Lung (tissue), 12 donors: ENCODE measurements around the gene AFAP1L1. TPM values are rescaled to one million over a fixed set of nuclear protein-coding genes. Genes with fewer than 3 reads are reported as not detected.
A peak's percentile ranks its signal among the peaks of the same experiment; 100 is the strongest.

ENCODE experiments used
- ATAC-seq: fragments of 200-7000 bp; cut with Tn5 transposase; one replicate; pipeline ENCODE4 v1.9.1; 2020; ENCODE audit warnings: moderate number of reproducible peaks; ENCODE audit not compliant: insufficient read depth, low FRiP score
- DNase-seq, 3 donors: peaks; one replicate each; pipeline ENCODE4 v3.0.0-alpha.2; 2013 to 2017
- H3K27ac ChIP-seq, 2 donors: one replicate each; pipeline ENCODE4 v1.5.1; 2013; ENCODE audit warnings: mild to moderate bottlenecking in 2 of 2, moderate library complexity in 2 of 2, control low read depth in 1 of 2, inconsistent platforms in 1 of 2, low read depth in 1 of 2, low read length in 1 of 2
- H3K27me3 ChIP-seq, 3 donors: one replicate each; pipeline ENCODE4 v1.5.1; 2013; ENCODE audit warnings: low read length in 2 of 3; ENCODE audit not compliant: control insufficient read depth in 3 of 3, insufficient read depth in 3 of 3
- H3K36me3 ChIP-seq, 4 donors: one replicate each; pipeline ENCODE4 v1.5.1; 2013; ENCODE audit warnings: low read length in 4 of 4, mild to moderate bottlenecking in 1 of 4, moderate library complexity in 1 of 4; ENCODE audit not compliant: control insufficient read depth in 4 of 4, insufficient read depth in 4 of 4
- H3K4me1 ChIP-seq, 5 donors: one replicate each; pipeline ENCODE4 v1.5.1; 2013; ENCODE audit warnings: low read length in 5 of 5, mild to moderate bottlenecking in 2 of 5, moderate library complexity in 1 of 5; ENCODE audit not compliant: control insufficient read depth in 5 of 5, insufficient read depth in 5 of 5
- H3K4me3 ChIP-seq: one replicate; pipeline ENCODE4 v1.5.1; 2013; ENCODE audit warnings: mild to moderate bottlenecking, control low read depth, moderate library complexity
- H3K9ac ChIP-seq, 2 donors: one replicate each; pipeline ENCODE4 v1.5.1; 2013; ENCODE audit warnings: low read length in 2 of 2, control low read depth in 1 of 2; ENCODE audit not compliant: insufficient read depth in 1 of 2
- H3K9me3 ChIP-seq, 4 donors: one replicate each; pipeline ENCODE4 v1.5.1; 2013; ENCODE audit warnings: low read length in 3 of 4, mild to moderate bottlenecking in 1 of 4, moderate library complexity in 1 of 4; ENCODE audit not compliant: control insufficient read depth in 4 of 4, insufficient read depth in 3 of 4
- WGBS, 2 donors: extraction: QIAGEN DNeasy Blood & Tissue Kit; methylation state at CpG; one replicate each; pipeline ENCODE4 v1.1.7; 2013; 5-methylcytosine and 5-hydroxymethylcytosine counted together
- polyA plus RNA-seq, 2 donors: library from polyadenylated mRNA; stranded (reverse); fragments of 200-250 nt; gene quantifications; one replicate each; pipeline ENCODE4 v1.2.1, GENCODE V29; 2013
- total RNA-seq, 2 donors: library from RNA; depleted of rRNA in 1 of 2; stranded (reverse); fragments of >200 nt in 1 of 2; gene quantifications; one replicate each; pipeline ENCODE4 v1.2.1, GENCODE V29; 2014 to 2021
- TF ChIP-seq, protein P1 (sequence below): IDR thresholded peaks from 2 replicates; pipeline ENCODE4 v1.5.1; 2012; ENCODE audit warnings: mild to moderate bottlenecking; ENCODE audit errors: control extremely low read depth, extremely low read depth
- donor health status: control.
- donor health status: control.
- donor health status: Bipolar disorder and iron deficiency.
- donor health status: healthy.
- donor health status: DM: yes; HTN: yes; CAD: no.

Gene AFAP1L1
- total and polyA plus RNA-seq, 4 donors: 9.8 to 40.6 (median 18.1) TPM

DNA sequence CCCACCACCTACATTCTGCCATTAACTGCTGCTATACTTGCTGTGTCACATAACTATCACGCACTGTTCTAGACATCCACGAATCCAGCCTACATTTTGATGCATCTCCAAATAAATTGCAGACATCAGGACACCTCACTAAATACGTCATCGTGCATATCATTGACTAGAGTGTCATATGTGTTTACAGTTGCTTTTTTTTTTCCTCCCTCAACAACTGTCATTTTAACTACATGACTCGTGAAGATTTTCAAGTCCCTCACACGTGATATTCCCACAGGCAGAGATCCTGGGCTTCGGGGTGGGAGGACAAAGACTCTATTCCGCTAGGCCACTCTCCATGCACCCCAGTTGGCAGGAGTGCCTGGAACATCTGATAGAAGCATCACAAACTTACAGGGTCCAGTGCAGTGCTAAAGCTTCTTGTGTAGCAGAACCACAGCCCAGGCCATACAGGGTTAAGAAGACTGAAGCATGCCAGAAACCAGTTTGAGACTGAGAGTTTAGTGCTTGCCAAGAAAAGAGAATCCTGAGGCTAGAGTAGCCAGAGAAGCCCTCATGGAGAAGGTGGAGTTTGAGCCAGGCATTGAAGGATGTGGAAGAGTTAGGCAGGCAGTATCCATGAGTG is 87.3 kb downstream of the AFAP1L1 start:
- Histone ChIP-seq H3K4me1 (peaks cover 0 to 20% (median 6%) of the 10 kb centered on the region in 5 donors), H3K36me3 (peaks cover 0 to 12% (median 3%) of the 10 kb centered on the region in 4 donors), H3K9ac (no peak overlapping the region), H3K4me3 (no peak overlapping the region), H3K27ac (no peak overlapping the region), H3K9me3 (no peaks in the 10 kb centered on the region), H3K27me3 (no peaks in the 10 kb centered on the region)
- ATAC-seq: no peak
- peak in 2 of 3 donors; percentile 33 to 51 for DNase-seq
- TF ChIP-seq, protein P1, sequence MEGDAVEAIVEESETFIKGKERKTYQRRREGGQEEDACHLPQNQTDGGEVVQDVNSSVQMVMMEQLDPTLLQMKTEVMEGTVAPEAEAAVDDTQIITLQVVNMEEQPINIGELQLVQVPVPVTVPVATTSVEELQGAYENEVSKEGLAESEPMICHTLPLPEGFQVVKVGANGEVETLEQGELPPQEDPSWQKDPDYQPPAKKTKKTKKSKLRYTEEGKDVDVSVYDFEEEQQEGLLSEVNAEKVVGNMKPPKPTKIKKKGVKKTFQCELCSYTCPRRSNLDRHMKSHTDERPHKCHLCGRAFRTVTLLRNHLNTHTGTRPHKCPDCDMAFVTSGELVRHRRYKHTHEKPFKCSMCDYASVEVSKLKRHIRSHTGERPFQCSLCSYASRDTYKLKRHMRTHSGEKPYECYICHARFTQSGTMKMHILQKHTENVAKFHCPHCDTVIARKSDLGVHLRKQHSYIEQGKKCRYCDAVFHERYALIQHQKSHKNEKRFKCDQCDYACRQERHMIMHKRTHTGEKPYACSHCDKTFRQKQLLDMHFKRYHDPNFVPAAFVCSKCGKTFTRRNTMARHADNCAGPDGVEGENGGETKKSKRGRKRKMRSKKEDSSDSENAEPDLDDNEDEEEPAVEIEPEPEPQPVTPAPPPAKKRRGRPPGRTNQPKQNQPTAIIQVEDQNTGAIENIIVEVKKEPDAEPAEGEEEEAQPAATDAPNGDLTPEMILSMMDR: no peak
- WGBS, 2 donors: 84% methylated on average over 8 of the region's 8 CpGs

DNA sequence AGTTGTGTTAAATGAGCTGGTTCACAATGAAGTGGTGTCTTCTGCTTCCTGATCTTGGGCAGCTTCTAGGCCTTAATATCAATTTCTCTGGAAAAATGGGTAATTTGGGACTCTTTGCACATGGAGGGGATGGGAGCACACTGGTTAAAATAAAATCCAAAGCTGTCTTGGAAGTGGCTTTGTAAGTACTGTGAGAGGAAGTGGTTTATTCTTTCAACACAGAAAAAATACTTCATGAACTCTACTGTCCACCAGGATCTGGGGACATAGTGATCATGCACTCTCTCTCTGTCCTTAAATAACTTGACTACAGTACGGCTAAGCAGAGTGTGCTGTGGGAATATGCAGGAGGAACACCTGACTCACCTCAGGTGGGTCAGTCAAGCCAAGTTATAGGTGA is 88.6 kb downstream of the AFAP1L1 start:
- TF ChIP-seq, protein P1: no peak

DNA sequence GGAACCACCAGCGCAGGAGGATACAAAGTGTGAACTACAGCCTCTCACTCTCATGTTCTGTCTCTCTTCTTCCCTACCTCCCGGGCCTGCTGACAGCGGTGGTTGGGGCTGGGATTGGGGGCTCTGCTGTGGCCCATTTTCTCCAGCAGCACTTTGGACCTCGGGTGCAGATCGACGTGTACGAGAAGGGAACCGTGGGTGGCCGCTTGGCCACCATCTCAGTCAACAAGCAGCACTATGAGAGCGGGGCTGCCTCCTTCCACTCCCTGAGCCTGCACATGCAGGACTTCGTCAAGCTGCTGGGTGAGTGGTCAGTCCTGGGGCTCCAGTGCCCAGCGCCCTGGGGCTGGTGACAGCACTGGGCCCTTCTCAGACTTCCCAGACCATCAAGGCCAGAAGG is 90.9 kb downstream of the AFAP1L1 start:
- H3K36me3 ChIP-seq: no peaks in the 10 kb centered on the region
- DNase-seq (no peak), ATAC-seq (no peak)
- 93 to 98% methylated on average over 12 of the region's 12 CpGs for WGBS, 2 donors
- no peaks in the 10 kb centered on the region for H3K9me3 ChIP-seq
- H3K4me3 ChIP-seq: no peak overlapping the region
- no peaks in the 10 kb centered on the region for H3K27me3 ChIP-seq
- TF ChIP-seq, protein P1: no peak
- H3K27ac ChIP-seq: no peak overlapping the region
- no peak overlapping the region for H3K9ac ChIP-seq
- peaks cover 0 to 21% (median 6%) of the 10 kb centered on the region in 5 donors for H3K4me1 ChIP-seq

More for the DNA sequence above, 88.6 kb downstream of the AFAP1L1 start:
- DNase-seq (no peak), ATAC-seq (no peak)
- Histone ChIP-seq H3K27ac (no peak overlapping the region), H3K4me3 (no peak overlapping the region), H3K4me1 (peaks cover 0 to 20% (median 6%) of the 10 kb centered on the region in 5 donors), H3K9me3 (no peaks in the 10 kb centered on the region), H3K27me3 (no peaks in the 10 kb centered on the region), H3K9ac (no peak overlapping the region), H3K36me3 (peaks cover 0 to 2% (median 1%) of the 10 kb centered on the region in 4 donors)
- WGBS, 2 donors: 40 to 62% methylated on average over 1 of the region's 1 CpG

DNA sequence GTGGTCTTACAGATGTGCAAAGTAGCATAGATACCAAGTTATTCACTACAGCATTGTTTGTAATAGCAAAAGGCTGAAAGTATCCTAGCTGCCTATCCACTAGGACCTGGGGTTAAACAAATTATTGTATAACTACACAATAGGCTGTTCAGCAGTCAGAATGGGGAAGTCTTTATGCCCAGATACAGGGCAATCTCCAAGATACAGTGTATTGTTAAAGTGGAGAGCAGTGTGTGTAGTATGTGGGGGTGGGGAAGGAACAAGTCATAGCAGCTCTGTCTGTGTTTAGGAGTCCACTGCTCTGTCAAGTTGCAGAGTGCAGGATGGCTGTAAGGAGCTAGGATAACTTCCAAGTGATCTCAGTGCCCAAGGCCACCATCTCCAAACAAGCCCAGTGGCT is 91.7 kb downstream of the AFAP1L1 start:
- ATAC-seq (no peak), DNase-seq (no peak)
- TF ChIP-seq, protein P1: no peak

More for the DNA sequence above, 91.7 kb downstream of the AFAP1L1 start:
- H3K4me1 ChIP-seq: peaks cover 0 to 17% (median 4%) of the 10 kb centered on the region in 5 donors
- H3K9me3 ChIP-seq: no peaks in the 10 kb centered on the region
- H3K4me3 ChIP-seq: no peak overlapping the region
- no peaks in the 10 kb centered on the region for H3K36me3 ChIP-seq
- H3K27me3 ChIP-seq: no peaks in the 10 kb centered on the region
- H3K27ac ChIP-seq: no peak overlapping the region
- no peak overlapping the region for H3K9ac ChIP-seq
